Breast epithelium (tissue), 4 donors: ENCODE data around the gene MRPS15. TPM values are rescaled to one million over a fixed set of nuclear protein-coding genes. Genes with fewer than 3 reads are reported as not detected.

ENCODE experiments used
- DNase-seq, 2 donors: peaks; one replicate each; pipeline ENCODE4 v3.0.0-alpha.2; 2019; ENCODE audit warnings: low spot score in 2 of 2
- H3K27ac ChIP-seq, 2 donors: fragments of 200-600 bp; sonication (generic) in 1 of 2; one replicate each; pipeline ENCODE4 v1.5.1; 2016 to 2019; ENCODE audit warnings: mild to moderate bottlenecking in 1 of 2
- H3K27me3 ChIP-seq, 2 donors: fragments of 200-600 bp; sonication (generic) in 1 of 2; one replicate each; pipeline versions ENCODE4 v1.5.1 to v1.6.0; 2017 to 2019; ENCODE audit warnings: control low read depth in 1 of 2, mild to moderate bottlenecking in 1 of 2
- H3K36me3 ChIP-seq: fragments of 200-600 bp; one replicate; pipeline ENCODE4 v1.5.1; 2019
- H3K4me1 ChIP-seq, 2 donors: fragments of 200-600 bp; sonication (generic); one replicate each; pipeline ENCODE4 v1.5.1; 2016 to 2019; ENCODE audit warnings: control low read depth in 1 of 2
- H3K4me3 ChIP-seq, 3 donors: fragments of 200-600 bp; sonication (generic); 1 replicate in 2 of 3; 2 replicates in 1 of 3; pipeline ENCODE4 v1.5.1; 2016 to 2019; ENCODE audit warnings: mild to moderate bottlenecking in 3 of 3, moderate library complexity in 2 of 3
- H3K9me3 ChIP-seq, 2 donors: fragments of 200-600 bp; sonication (generic) in 1 of 2; one replicate each; pipeline ENCODE4 v1.5.1; 2016 to 2019; ENCODE audit warnings: control low read depth in 1 of 2
- CTCF ChIP-seq, 3 donors: fragments of 450-650 bp; IDR thresholded peaks; one replicate each; pipeline ENCODE4 v1.5.1; 2016 to 2017; ENCODE audit warnings: antibody characterized with exemption in 3 of 3, mild to moderate bottlenecking in 3 of 3, moderate library complexity in 3 of 3
- POLR2A ChIP-seq: fragments of 450-650 bp; IDR thresholded peaks from one replicate; pipeline ENCODE4 v1.6.1; 2016; ENCODE audit warnings: antibody characterized with exemption, mild to moderate bottlenecking, moderate library complexity
- POLR2AphosphoS5 ChIP-seq, 3 donors: sonication (generic); formaldehyde crosslinking; IDR thresholded peaks; one replicate each; pipeline ENCODE4 v1.6.1; 2017; ENCODE audit warnings: antibody characterized with exemption in 3 of 3
- intact Hi-C: fragments of 100-400 bp; cut with DNase I; formaldehyde crosslinking; loops from one replicate; pipeline ENCODE4 v1.15.1; 2023; ENCODE audit warnings: low total_unique reads
- total RNA-seq, 3 donors: library from RNA; depleted of rRNA; stranded (reverse); fragments of >200 nt; gene quantifications; one replicate each; pipeline ENCODE4 v1.1.0, GENCODE V29; 2016

MRPS15 gene
- total RNA-seq, 3 donors from 2014 or later = 72.9 to 99.1 (median 79.3) TPM

DNA sequence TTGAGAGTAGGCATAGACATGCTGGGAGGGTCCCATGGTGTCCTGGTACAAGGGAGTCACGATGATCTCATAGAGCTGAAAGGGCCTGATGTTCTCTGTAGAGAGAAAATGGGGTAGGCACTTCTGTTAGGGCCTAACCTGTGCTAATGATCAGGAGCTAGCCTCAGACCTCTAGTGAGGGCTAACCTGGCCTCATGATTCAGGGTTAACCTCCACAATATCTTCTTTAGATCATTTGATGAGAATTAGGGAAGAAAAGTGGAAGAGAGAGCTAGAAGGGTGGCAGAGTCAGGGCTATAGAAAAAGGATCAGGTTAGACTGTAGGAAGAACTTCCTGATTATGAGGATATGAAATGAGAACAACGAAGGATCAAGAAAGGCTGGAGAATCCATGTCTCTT lies 5.0 kb upstream of the MRPS15 start:
- H3K27me3 ChIP-seq = no peaks in the 10 kb centered on the region
- no peak overlapping the region for H3K4me3 ChIP-seq
- no peak overlapping the region for H3K27ac ChIP-seq
- intact Hi-C loops = no loop called here
- no peaks in the 10 kb centered on the region for H3K36me3 ChIP-seq
- H3K4me1 ChIP-seq = peaks cover 0 to 5% of the 10 kb centered on the region in 2 donors
- DNase-seq = no peak
- no peak for TF ChIP-seq POLR2AphosphoS5 (IDR thresholded peaks at IDR 0.05)
- TF ChIP-seq POLR2A = no peak
- TF ChIP-seq CTCF (IDR thresholded peaks at IDR 0.05) = no peak
- no peaks in the 10 kb centered on the region for H3K9me3 ChIP-seq

DNA sequence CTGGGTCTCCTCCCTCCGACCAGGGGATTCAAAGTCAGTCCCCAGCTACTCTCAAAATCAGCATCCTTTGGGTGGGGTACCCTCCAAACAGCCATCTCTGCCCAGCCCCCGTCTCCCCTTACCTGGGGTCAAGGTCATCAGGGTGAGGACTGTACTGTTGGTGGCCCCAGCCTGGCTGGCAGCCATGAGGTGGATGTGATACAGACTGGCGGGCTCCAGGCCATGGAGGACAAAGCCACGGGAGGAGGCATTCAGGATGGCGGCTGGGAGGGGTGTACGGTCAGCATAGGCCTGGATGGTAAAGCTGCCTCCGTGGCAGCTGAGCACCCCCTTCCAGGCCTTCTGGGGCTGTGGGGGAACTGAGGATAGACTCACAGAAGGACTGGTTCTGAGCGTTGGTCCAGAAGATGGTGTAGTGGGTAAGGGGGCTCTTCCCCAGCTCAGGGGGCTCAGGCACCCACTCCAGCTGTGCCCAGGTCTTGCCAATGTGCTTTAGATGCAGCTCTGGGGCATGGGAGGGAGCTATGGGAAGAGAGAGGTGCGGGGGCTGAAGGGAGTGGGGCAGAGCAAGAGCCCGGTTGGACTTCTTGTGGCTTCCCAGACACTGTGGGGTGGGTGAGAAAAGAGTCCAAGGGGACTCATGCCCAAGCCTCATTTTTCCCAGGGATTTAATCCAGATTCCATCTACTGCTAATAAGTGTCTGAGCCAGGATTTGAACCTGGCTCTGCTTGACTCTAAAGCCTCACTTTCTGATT lies 3.7 kb upstream of the MRPS15 start:
- TF ChIP-seq POLR2AphosphoS5 (IDR thresholded peaks at IDR 0.05) (no peak), CTCF (IDR thresholded peaks at IDR 0.05) (no peak), POLR2A (no peak)
- intact Hi-C loops = no loop called here

GRCh38 chr1:36467027-36467410 lies 2.8 kb upstream of the MRPS15 start:
- intact Hi-C loops = no loop called here
- Histone ChIP-seq H3K27ac (no peak overlapping the region), H3K36me3 (no peaks in the 10 kb centered on the region), H3K4me3 (no peak overlapping the region), H3K4me1 (peaks cover 0 to 14% of the 10 kb centered on the region in 2 donors), H3K9me3 (no peaks in the 10 kb centered on the region), H3K27me3 (no peaks in the 10 kb centered on the region)
- DNase-seq = no peak
- TF ChIP-seq CTCF (IDR thresholded peaks at IDR 0.05) (no peak), POLR2A (no peak), POLR2AphosphoS5 (IDR thresholded peaks at IDR 0.05) (no peak)

More for the DNA sequence above, 3.7 kb upstream of the MRPS15 start:
- Histone ChIP-seq H3K4me1 (peaks cover 0 to 14% of the 10 kb centered on the region in 2 donors), H3K27ac (no peak overlapping the region), H3K4me3 (no peak overlapping the region), H3K27me3 (no peaks in the 10 kb centered on the region), H3K36me3 (no peaks in the 10 kb centered on the region), H3K9me3 (no peaks in the 10 kb centered on the region)
- no peak for DNase-seq

DNA sequence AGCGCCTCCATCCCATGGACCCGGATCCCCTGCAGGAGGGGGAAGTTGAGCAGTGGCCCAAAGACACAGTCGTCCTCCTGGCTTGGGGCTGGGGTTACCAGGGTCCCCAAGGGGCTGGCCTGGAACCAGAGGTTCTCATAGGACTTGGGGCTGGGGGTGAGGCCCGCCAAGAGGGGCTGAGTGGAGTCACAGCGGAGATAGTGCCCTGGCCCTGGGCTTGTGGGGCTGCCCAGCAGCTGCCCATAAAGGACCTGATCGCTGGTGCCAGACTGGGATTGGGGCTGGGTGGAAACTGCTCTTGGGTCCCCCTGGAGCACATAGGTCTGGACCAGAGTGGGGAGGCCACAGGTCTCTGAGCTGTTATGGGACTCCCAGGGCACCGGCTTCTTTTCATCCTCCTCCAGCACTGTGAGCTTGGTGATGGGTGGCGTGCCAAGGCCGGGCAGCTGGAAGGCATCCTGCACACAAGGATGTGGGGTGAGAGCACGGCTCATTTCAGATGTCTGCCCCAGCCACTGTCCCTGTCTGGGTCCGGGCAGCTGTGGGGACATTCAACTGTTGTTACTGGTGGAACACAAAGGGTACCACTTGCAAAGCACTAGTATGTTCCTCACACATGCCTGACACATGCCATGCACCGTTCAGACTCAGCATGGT lies 2.3 kb upstream of the MRPS15 start:
- Histone ChIP-seq H3K4me3 (no peak overlapping the region), H3K4me1 (peaks cover 0 to 14% of the 10 kb centered on the region in 2 donors), H3K36me3 (no peaks in the 10 kb centered on the region), H3K9me3 (no peaks in the 10 kb centered on the region), H3K27me3 (no peaks in the 10 kb centered on the region), H3K27ac (no peak overlapping the region)
- TF ChIP-seq POLR2AphosphoS5 (IDR thresholded peaks at IDR 0.05) (no peak), POLR2A (no peak), CTCF (IDR thresholded peaks at IDR 0.05) (no peak)
- intact Hi-C loops = no loop called here
- no peak for DNase-seq

DNA sequence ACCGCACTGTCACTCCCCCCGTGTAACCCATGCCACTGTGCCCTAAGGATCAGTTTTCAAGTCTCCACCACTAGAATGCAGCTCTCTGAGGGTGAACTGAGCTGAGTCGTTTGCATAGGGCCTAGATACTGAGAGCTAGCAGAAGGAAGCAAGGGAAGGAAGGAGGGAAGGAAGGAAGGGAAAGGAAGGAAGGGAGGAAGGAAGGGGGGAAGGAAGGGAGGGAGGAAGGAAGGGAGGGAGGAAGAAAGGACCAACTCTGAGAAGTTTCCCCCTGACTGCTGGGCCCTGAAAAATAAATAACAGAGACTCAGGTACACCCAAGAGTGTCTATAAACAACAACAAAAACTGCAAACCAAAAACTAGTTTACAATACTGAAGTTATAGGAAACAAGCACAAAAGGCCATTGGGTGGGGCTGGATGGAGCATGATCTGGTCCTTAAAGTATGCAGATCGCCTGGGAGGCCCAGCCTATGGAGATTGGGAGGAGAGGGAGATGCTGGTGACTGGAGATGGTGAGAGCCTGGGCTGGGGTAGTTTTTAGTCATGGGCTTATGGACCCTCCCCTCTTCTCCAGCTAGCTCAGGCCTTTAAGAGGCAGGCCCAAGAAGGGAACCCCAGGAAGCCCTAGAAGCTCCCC lies 1.7 kb upstream of the MRPS15 start:
- H3K9me3 ChIP-seq = no peaks in the 10 kb centered on the region
- H3K27me3 ChIP-seq = no peaks in the 10 kb centered on the region
- peaks cover 3% of the 10 kb centered on the region for H3K36me3 ChIP-seq
- H3K4me1 ChIP-seq = peaks cover 0 to 14% of the 10 kb centered on the region in 2 donors
- TF ChIP-seq CTCF (IDR thresholded peaks at IDR 0.05) (no peak), POLR2AphosphoS5 (IDR thresholded peaks at IDR 0.05) (no peak), POLR2A (no peak)
- no peak for DNase-seq
- H3K4me3 ChIP-seq = no peak overlapping the region
- intact Hi-C loops = no loop called here
- no peak overlapping the region for H3K27ac ChIP-seq
